GM12878 (cell line): ENCODE results near the gene AMY2B. TPM values are rescaled to one million over a fixed set of nuclear protein-coding genes. Genes with fewer than 3 reads are reported as not detected.

Experiments
- ASH2L ChIP-seq: fragments of 300-600, 200-600 bp; sonication (generic); IDR thresholded peaks from 2 replicates; pipeline ENCODE4 v1.6.1; 2017; ENCODE audit warnings: low read depth, mild to moderate bottlenecking, borderline replicate concordance
- ATF2 ChIP-seq: IDR thresholded peaks from 2 replicates; pipeline ENCODE4 v1.6.1; 2012; ENCODE audit warnings: low read length, inconsistent platforms
- EGR1 ChIP-seq, 2 experiments: IDR thresholded peaks; 1 replicate in 1 of 2; 2 replicates in 1 of 2; pipeline ENCODE4 v1.6.1; 2011 to 2012; ENCODE audit warnings: low read depth in 2 of 2, low read length in 2 of 2, borderline replicate concordance in 1 of 2, mild to moderate bottlenecking in 1 of 2, moderate library complexity in 1 of 2
- HSF1 ChIP-seq: fragments of 150-350 bp; IDR thresholded peaks from 2 replicates; pipeline ENCODE4 v1.6.1; 2014; ENCODE audit warnings: mild to moderate bottlenecking, low read depth, low read length
- MEF2B ChIP-seq: fragments of 450-650 bp; IDR thresholded peaks from 2 replicates; pipeline ENCODE4 v1.6.1; 2018; ENCODE audit warnings: mild to moderate bottlenecking, moderate library complexity; ENCODE audit not compliant: partially characterized antibody, poor library complexity, severe bottlenecking
- MLLT1 ChIP-seq: fragments of 450-650 bp; IDR thresholded peaks from 2 replicates; pipeline ENCODE4 v1.6.1; 2016; ENCODE audit warnings: mild to moderate bottlenecking
- PRDM15 ChIP-seq: fragments of 450-650 bp; formaldehyde crosslinking; IDR thresholded peaks from 2 replicates; pipeline ENCODE4 v1.4.0; 2020; ENCODE audit warnings: mild to moderate bottlenecking, moderate library complexity
- RAD51 ChIP-seq: fragments of 450-650 bp; IDR thresholded peaks from 2 replicates; pipeline ENCODE4 v1.6.1; 2016; ENCODE audit warnings: moderate library complexity, mild to moderate bottlenecking, inconsistent platforms
- RB1 ChIP-seq: fragments of 450-650 bp; formaldehyde crosslinking; IDR thresholded peaks from 2 replicates; pipeline ENCODE4 v1.6.1; 2017; ENCODE audit warnings: mild to moderate bottlenecking, borderline replicate concordance
- RUNX3 ChIP-seq: IDR thresholded peaks from 2 replicates; pipeline ENCODE4 v1.6.1; 2012; ENCODE audit warnings: low read length, inconsistent platforms
- SUZ12 ChIP-seq: fragments of 200-600 bp; sonication (generic); IDR thresholded peaks from one replicate; pipeline ENCODE4 v1.6.1; 2018; ENCODE audit warnings: antibody characterized with exemption, mild to moderate bottlenecking; ENCODE audit not compliant: unreplicated experiment
- TCF12 ChIP-seq: IDR thresholded peaks from 2 replicates; pipeline ENCODE4 v1.6.1; 2011; ENCODE audit warnings: low read depth, mild to moderate bottlenecking, low read length
- ZBTB33 ChIP-seq: fragments of 450-650 bp; IDR thresholded peaks from 2 replicates; pipeline ENCODE4 v1.6.1; 2017; ENCODE audit warnings: mild to moderate bottlenecking
- ZNF207 ChIP-seq: fragments of 450-650 bp; IDR thresholded peaks from 2 replicates; pipeline ENCODE4 v1.6.1; 2014; ENCODE audit warnings: antibody characterized with exemption, mild to moderate bottlenecking, borderline replicate concordance
- ZNF24 ChIP-seq: fragments of 450-650 bp; IDR thresholded peaks from 2 replicates; pipeline ENCODE4 v1.6.1; 2017; ENCODE audit warnings: antibody characterized with exemption, mild to moderate bottlenecking
- polyA plus RNA-seq, 11 experiments: library from polyadenylated mRNA; depleted of rRNA in 4 of 11; unstranded in 6 of 11; stranded (reverse) in 5 of 11; fragments of >200 nt; fragmentation: Nextera tagmentation in 4 of 11; fragmentation: Illumina TruSeq in 1 of 11; extraction: Ambion mirVana in 4 of 11; extraction: Trizol in 1 of 11; gene quantifications; 1 replicate in 1 of 11; 2 replicates in 10 of 11; pipeline versions ENCODE4 v1.2.1 to v1.2.3, GENCODE V29; 2011 to 2016; ENCODE audit warnings: inconsistent platforms in 2 of 11, missing spikeins in 2 of 11, low read depth in 1 of 11
- total RNA-seq, 4 experiments: library from RNA; depleted of rRNA in 3 of 4; stranded (reverse); fragments of >200 nt in 3 of 4; fragmentation: Illumina TruSeq in 1 of 4; extraction: Trizol in 1 of 4; gene quantifications; 2 replicates each; pipeline versions ENCODE4 v1.2.1 to v1.2.3, GENCODE V29; 2013 to 2021

Gene AMY2B
- total and polyA plus RNA-seq, 10 of the 15 experiments (the other 5 are each of a cell fraction or from before 2014, with no cell fraction given): 2.1 to 9.9 (median 4.8) TPM

- TF ChIP-seq MEF2B (peak; percentile 74), RAD51 (peak; percentile 68), MLLT1 (no peak), RB1 (no peak), ASH2L (peak; percentile 66), PRDM15 (CRISPR knock-in tag) (no peak), ZBTB33 (no peak), EGR1 (IDR thresholded peaks at IDR 0.05; ENCODE audit: borderline replicate concordance in 1 of 2, low read depth in 2 of 2, low read length in 2 of 2) (no peak), HSF1 (no peak), SUZ12 (no peak), TCF12 (no peak), ZNF207 (no peak), RUNX3 (peak; percentile 46; the same call in 1 of the 2 replicates), ATF2 (peak; percentile 32; the same call in 1 of the 2 replicates), ZNF24 (no peak)
These were observed 9.6 kb upstream of the AMY2B start (continued) for GRCh38 chr1:103561643-103562395.
